MV-4-11 (cell line): Measurements from ENCODE around the gene RAX2.
"Not testable (repeated sequence)": the region's sequence is repeated elsewhere in the genome, so short reads cannot be mapped to it uniquely, and the experiment has no call there.

Source experiments
- DNase-seq: peaks from one replicate; lab custom pipeline; 2025; lab: John Stamatoyannopoulos, UW

RAX2 gene

GRCh38 chr19:3760871-3761361 is 11.1 kb downstream of the RAX2 start:
- no peak for DNase-seq

- no peak for DNase-seq
Observed at GRCh38 chr19:3759482-3760254, 12.4 kb downstream of the RAX2 start.

GRCh38 chr19:3758297-3758696 is 13.7 kb downstream of the RAX2 start:
- not testable (repeated sequence) for DNase-seq

GRCh38 chr19:3757705-3758104 is 14.3 kb downstream of the RAX2 start:
- not testable (repeated sequence) for DNase-seq

GRCh38 chr19:3753631-3754410 is 18.2 kb downstream of the RAX2 start:
- no peak for DNase-seq

DNA sequence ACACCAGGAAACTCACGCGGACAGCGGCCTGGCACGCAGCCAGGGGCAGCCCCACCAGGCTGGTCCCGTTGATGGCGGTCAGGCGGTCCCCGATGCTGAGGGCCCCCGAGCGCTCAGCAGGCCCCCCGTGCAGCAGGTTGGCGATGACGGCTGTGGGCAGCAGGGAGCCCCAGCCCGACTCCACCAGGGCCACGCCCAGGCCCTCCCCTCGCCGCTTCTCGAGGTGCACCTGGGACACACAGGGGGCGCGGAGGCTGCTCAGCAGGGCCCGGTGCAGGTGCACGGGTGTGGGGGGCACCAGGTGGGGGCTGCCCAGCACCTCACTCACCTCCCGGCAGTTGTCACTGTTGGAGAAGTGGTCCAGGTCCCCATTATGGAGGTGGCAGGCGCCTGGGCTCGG is 19.5 kb downstream of the RAX2 start:
- DNase-seq, result no peak

DNA sequence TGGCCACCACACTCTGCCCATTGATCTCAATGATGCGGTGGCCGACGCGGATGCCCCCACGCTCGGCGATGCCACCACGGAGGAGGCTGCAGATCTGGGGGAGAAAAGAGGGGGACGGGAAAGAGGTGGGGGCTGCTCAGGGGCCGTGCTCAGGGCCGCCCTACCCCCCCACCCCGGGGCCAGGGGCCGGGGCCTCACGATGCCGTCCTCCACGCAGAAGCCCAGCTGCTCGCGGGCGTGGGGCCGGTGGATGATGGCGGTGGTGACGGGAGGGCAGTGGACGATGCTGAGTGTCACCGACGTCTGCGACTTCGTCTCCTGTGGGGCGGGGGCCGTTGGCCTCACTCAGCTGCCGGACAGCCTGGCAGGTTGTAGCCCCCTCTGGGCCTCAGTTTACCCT is 20.8 kb downstream of the RAX2 start:
- no peak for DNase-seq

DNA sequence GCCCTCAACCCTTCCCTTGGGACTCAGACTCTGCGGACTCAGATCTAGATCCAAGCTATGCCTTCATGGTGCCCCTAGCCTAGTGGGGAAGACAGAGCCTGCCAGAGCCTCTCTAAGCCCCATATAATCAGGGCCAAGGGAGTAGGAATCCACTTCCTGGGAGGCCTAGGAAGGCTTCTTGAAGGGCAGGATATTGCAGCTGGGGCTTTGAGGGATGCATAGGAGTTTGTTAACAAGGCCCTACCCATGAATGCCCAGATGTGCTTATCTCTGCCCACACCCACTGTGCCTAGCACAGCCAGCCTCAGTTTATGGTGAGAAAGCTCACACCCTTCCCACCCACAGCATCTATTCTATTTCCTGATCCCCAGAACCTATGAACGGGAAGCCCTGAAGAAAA is 21.8 kb downstream of the RAX2 start:
- no peak for DNase-seq

DNA sequence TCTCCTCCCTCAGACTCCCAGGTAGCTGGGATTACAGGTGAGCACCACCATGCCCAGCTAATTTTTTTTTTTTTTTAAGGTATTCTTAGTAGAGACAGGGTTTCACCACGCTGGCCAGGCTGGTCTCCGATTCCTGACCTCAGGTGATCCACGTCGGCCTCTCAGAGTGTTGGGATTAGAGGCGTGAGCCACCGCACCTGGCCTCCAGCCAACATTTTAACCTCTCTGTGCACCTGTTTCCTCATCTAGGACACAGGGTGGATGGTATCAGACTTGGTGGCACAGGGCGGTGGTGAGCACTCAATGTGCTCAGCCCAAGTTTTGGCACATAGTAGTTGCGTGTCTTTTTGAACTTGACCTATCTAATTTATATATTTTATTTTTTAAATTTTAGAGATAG is 23.1 kb downstream of the RAX2 start:
- DNase-seq, result no peak

GRCh38 chr19:3746371-3747056 is 25.5 kb downstream of the RAX2 start:
- DNase-seq, result no peak

GRCh38 chr19:3745363-3746045 is 26.5 kb downstream of the RAX2 start:
- DNase-seq, result no peak

- peak; percentile 62 for DNase-seq
Observed at GRCh38 chr19:3743486-3743885, 28.5 kb downstream of the RAX2 start.

GRCh38 chr19:3740431-3740830 is 31.6 kb downstream of the RAX2 start:
- DNase-seq, result no peak

GRCh38 chr19:3738477-3739220 is 33.4 kb downstream of the RAX2 start:
- DNase-seq, result no peak

DNA sequence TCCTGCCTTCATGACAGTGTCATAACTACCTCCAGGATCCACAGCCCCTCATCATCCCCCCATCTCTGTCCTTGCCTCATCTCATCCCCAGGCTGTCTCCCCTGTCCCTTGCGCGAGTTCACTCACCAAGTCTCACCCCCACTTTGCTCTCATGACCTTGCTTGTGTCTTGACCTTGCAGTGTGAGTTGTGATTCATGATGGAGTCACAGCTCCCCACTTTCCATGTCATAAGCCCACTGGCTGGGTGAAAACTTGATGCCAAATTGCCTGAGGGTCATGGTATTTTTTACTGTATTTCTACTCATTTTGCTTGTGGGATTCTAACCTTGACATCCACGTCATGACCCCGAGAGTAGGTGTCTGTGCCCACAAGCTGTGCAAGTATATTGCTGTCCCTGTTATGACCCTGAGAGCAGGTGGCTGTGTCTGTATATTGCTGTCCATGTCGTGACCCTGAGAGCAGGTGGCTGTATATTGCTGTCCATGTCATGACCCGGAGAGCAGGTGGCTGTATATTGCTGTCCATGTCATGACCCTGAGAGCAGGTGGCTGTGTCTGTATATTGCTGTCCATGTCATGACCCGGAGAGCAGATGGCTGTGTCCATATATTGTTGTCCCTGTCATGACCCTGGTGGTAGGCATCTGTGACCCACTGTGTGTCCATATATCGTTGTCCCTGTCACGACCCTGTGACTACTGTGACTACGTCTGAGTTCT is 34.4 kb downstream of the RAX2 start:
- no peak for DNase-seq

- DNase-seq, result no peak
Observed at GRCh38 chr19:3736106-3736724, 35.8 kb downstream of the RAX2 start.

- no peak for DNase-seq
Observed at GRCh38 chr19:3734310-3734600, 37.8 kb downstream of the RAX2 start.

DNA sequence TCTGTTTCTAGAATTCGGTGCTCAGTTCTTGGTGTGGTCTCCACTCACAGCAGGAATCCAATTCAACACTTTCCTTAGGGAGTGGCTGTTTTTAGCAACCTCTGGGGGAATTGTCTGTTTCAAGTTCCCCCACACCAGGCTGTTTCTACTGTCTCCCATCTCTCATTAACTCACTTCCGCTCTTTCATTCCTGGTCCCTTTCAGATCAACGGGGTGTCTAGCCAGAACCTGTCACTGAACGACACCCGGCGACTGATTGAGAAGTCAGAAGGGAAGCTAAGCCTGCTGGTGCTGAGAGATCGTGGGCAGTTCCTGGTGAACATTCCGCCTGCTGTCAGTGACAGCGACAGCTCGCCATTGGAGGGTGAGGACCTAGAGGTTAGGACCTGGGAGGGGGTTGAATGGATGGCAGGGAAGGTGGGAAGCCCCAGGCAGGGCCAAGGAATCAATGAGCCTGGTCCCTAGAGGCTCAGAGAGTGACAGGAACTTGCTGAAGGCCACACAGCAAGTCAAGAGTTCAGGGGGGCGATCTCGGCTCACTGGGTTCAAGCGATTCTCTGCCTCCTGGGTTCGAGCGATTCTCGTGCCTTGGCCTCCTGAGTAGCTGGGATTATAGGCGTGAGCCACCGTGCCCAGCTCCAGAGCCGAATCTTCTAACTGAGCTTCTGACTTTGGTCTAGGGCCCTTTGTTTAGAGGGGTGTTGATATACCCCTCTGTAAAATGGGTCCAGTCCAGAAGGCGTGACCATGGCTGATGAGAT is 38.3 kb downstream of the RAX2 start:
- DNase-seq, result peak; percentile 16

DNA sequence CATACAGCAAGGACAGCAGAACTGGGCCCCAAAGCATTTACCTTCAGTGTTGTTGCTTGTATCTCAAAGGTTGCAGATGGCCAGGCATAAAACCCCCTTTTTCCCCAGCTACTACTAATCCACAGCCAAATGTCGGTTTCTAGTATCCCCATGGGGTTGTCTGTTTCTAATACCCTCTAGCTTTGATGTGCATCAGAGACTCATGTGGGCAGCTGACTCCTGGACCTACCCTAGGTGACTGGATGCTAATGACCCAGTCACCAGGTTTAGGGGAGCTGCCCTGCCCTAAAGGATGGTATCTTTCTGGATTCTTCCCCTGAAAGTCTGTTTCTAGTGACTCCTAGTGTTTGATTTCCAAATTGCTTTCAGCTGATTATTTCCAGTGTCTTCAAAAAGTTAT is 39.9 kb downstream of the RAX2 start:
- DNase-seq, result no peak
